KMS-11 (cell line): ENCODE results near the gene TET3.

Source experiments
- H2AFZ ChIP-seq: fragments of 200-600 bp; sonication (generic); 2 replicates; pipeline ENCODE4 v1.6.1; 2016; ENCODE audit warnings: antibody characterized with exemption, mixed run types, low read depth
- H3K27ac ChIP-seq: fragments of 200-600 bp; sonication (generic); 2 replicates; pipeline ENCODE4 v1.6.1; 2016; ENCODE audit warnings: mild to moderate bottlenecking, mixed run types
- H3K27me3 ChIP-seq: fragments of 200-600 bp; sonication (generic); 2 replicates; pipeline ENCODE4 v1.6.1; 2017; ENCODE audit warnings: mild to moderate bottlenecking, low read depth, mixed run types, moderate library complexity; ENCODE audit not compliant: insufficient read depth
- H3K36me3 ChIP-seq: fragments of 200-600 bp; sonication (generic); 2 replicates; pipeline ENCODE4 v1.6.1; 2017; ENCODE audit warnings: mild to moderate bottlenecking, mixed run types; ENCODE audit not compliant: insufficient read depth
- H3K4me1 ChIP-seq: fragments of 200-600 bp; sonication (generic); 2 replicates; pipeline ENCODE4 v1.6.1; 2016; ENCODE audit warnings: mild to moderate bottlenecking, low read depth, mixed run types; ENCODE audit not compliant: poor library complexity, severe bottlenecking
- H3K4me2 ChIP-seq: fragments of 200-600 bp; sonication (generic); 2 replicates; pipeline ENCODE4 v1.7.0; 2016; ENCODE audit warnings: mild to moderate bottlenecking, mixed run types
- H3K4me3 ChIP-seq: fragments of 200-600 bp; sonication (generic); IDR thresholded peaks from 2 replicates; pipeline ENCODE4 v1.6.1; 2017; ENCODE audit warnings: low read depth, low read length, mixed read lengths; ENCODE audit not compliant: insufficient read depth
- H3K79me2 ChIP-seq: fragments of 200-600 bp; sonication (generic); 2 replicates; pipeline ENCODE4 v1.6.1; 2016; ENCODE audit warnings: low read depth, mixed run types; ENCODE audit not compliant: insufficient read depth
- H3K9ac ChIP-seq: fragments of 200-600 bp; sonication (generic); 2 replicates; pipeline ENCODE4 v1.6.1; 2016; ENCODE audit warnings: mild to moderate bottlenecking, mixed run types
- H4K20me1 ChIP-seq: fragments of 200-600 bp; sonication (generic); 2 replicates; pipeline ENCODE4 v1.6.1; 2016; ENCODE audit warnings: mild to moderate bottlenecking, mixed run types; ENCODE audit not compliant: insufficient read depth
- CTCF ChIP-seq: fragments of 200-600 bp; sonication (generic); conservative IDR thresholded peaks from 2 replicates; pipeline ENCODE4 v1.6.1; 2017; ENCODE audit warnings: low read depth, mild to moderate bottlenecking, antibody characterized with exemption, low read length, moderate library complexity, mixed read lengths

Gene TET3

GRCh38 chr2:73981081-73982001 is 3.4 kb upstream of the TET3 start:
- H3K4me3 ChIP-seq, result no peak overlapping the region
- no peak for TF ChIP-seq CTCF
- no peaks in the 10 kb centered on the region; the same call in 1 of the 2 replicates for H3K27me3 ChIP-seq
- no peak overlapping the region for H3K27ac ChIP-seq
- no peak overlapping the region for H3K4me2 ChIP-seq
- H3K9ac ChIP-seq, result no peak overlapping the region
- no peaks in the 10 kb centered on the region for H3K36me3 ChIP-seq
- H4K20me1 ChIP-seq, result no peaks in the 10 kb centered on the region
- H3K79me2 ChIP-seq, result peaks cover 9% of the 10 kb centered on the region
- no peak overlapping the region for H2AFZ ChIP-seq
- peaks cover 19% of the 10 kb centered on the region for H3K4me1 ChIP-seq

DNA sequence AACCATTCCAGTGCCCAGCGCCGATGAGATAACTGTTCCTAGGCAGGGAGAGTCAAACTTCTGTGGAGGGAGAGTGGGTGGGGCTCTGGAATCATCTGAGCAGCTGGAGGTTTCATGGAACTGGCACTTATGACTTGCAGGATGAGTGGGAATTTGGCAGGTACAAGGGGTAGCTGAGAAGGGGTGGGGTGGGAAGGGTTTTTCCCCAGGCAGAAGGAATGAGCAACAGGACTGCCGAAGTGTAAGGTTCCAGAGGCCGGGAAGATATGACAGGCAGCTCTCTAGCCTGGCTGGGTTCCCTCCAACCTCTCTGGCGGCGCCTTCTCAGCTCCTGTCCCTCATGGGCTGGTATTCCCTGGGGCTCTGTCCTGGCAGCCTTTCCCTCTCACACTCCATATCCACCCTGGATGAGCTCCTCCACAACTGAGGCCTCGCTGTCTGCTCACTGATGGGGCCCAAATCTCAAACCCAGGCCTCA is 2.5 kb upstream of the TET3 start:
- TF ChIP-seq CTCF, result no peak
- H3K36me3 ChIP-seq, result no peaks in the 10 kb centered on the region
- no peaks in the 10 kb centered on the region for H4K20me1 ChIP-seq
- no peak overlapping the region for H3K27ac ChIP-seq
- no peak overlapping the region for H3K9ac ChIP-seq
- H3K4me3 ChIP-seq, result no peak overlapping the region
- peaks cover 17% of the 10 kb centered on the region for H3K79me2 ChIP-seq
- no peaks in the 10 kb centered on the region; the same call in 1 of the 2 replicates for H3K27me3 ChIP-seq
- H2AFZ ChIP-seq, result no peak overlapping the region
- no peak overlapping the region for H3K4me2 ChIP-seq
- H3K4me1 ChIP-seq, result peaks cover 28% of the 10 kb centered on the region

DNA sequence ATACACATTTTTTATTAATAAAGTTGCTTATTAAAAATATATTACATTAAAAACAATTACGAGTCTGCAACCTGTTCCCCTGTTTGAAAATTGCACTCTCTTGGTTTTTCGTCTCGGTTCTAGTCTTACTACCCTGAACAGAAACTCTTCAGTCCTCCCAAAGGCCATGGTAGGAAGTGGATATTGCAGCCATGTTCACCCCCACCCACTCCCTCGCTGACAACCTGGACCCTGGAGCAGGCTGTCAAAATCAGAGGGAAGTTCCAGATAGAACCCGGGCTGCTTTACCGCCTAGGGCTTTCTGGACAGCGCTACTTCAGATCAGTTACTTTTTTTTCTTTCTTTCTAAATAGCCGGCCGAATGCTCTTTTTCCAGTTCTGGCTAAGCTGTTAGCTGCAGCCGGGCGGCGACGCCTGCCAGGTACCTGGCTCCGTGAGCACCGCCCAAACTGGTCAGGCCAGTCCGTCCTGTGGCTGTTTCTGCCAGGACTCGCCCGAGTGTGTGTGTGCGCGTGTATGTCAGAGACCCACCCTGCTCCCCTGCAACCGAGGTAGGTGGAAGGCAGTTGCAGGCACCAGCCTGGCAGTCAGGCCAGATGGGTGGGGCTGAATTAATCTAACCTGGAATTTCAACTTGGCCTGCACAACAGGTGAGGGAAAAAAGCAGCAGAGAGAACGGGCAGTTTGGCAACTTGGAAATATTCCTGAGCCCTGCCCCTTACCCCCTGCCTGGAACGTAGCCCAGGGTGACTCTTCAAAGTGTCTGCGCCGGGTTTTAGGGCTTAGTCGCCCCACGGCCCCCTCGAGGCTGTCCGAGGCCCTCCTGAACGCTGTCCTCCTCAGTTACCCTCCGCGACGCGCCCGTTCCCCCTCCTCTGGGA is 1.1 kb upstream of the TET3 start:
- Histone ChIP-seq H3K4me2 (peak overlapping the region; percentile 88), H2AFZ (peak overlapping the region; percentile 74), H3K27me3 (no peaks in the 10 kb centered on the region; the same call in 1 of the 2 replicates), H3K4me1 (peaks cover 40% of the 10 kb centered on the region), H3K27ac (0 out of 2 replicates have a peak overlapping the region, but pooled peaks have one; percentile 60), H4K20me1 (no peaks in the 10 kb centered on the region), H3K79me2 (peaks cover 31% of the 10 kb centered on the region), H3K4me3 (no peak overlapping the region), H3K9ac (peak overlapping the region; percentile 98; the same call in 1 of the 2 replicates), H3K36me3 (no peaks in the 10 kb centered on the region)
- no peak for TF ChIP-seq CTCF

GRCh38 chr2:73984922-73985307 is 205 bp downstream of the TET3 start:
- Histone ChIP-seq H3K9ac (peak overlapping the region; percentile 98; the same call in 1 of the 2 replicates), H2AFZ (0 out of 2 replicates have a peak overlapping the region, but pooled peaks have one; percentile 74)

More at GRCh38 chr2:73984922-73985307, 205 bp downstream of the TET3 start:
- H3K4me3 ChIP-seq, result no peak overlapping the region
- H3K4me2 ChIP-seq, result no peak overlapping the region
- H3K36me3 ChIP-seq, result no peaks in the 10 kb centered on the region
- H3K27me3 ChIP-seq, result no peaks in the 10 kb centered on the region; the same call in 1 of the 2 replicates
- no peak for TF ChIP-seq CTCF
- peaks cover 40% of the 10 kb centered on the region for H3K4me1 ChIP-seq
- no peaks in the 10 kb centered on the region for H4K20me1 ChIP-seq
- H3K79me2 ChIP-seq, result peaks cover 45% of the 10 kb centered on the region
- H3K27ac ChIP-seq, result peak overlapping the region; percentile 60; the same call in 1 of the 2 replicates
